ENCODE measurements around the gene YRDC.
"Not testable (repeated sequence)": the region's sequence is repeated elsewhere in the genome, so short reads cannot be mapped to it uniquely, and the experiment has no call there.

The YRDC gene

GRCh38 chr1:37771440-37771839 is 36.6 kb downstream of the YRDC start:
- DNase-seq (ENCODE audit: low read depth, low spot score) = not testable (repeated sequence)

GRCh38 chr1:37767488-37767887 is 40.5 kb downstream of the YRDC start:
- DNase-seq (ENCODE audit: low read depth, low spot score) = no peak

- DNase-seq (ENCODE audit: low read depth, low spot score) = no peak
Measured at GRCh38 chr1:37765916-37766664, 41.9 kb downstream of the YRDC start.

- DNase-seq (ENCODE audit: low read depth, low spot score) = no peak
Measured at GRCh38 chr1:37764888-37765441, 43.0 kb downstream of the YRDC start, which contains the start of gene EPHA10. Gene EPHA10, minus strand, starts transcription at chr1:37765120. Its CDS starts 54 bp downstream, at chr1:37765066.

- no peak for DNase-seq (ENCODE audit: low read depth, low spot score)
Measured at GRCh38 chr1:37764414-37764825, 43.6 kb downstream of the YRDC start.

GRCh38 chr1:37763791-37764413 is 44.1 kb downstream of the YRDC start:
- no peak for DNase-seq (ENCODE audit: low read depth, low spot score)

- no peak for DNase-seq (ENCODE audit: low read depth, low spot score)
Measured at GRCh38 chr1:37762516-37762915, 45.5 kb downstream of the YRDC start.

- no peak for DNase-seq (ENCODE audit: low read depth, low spot score)
Measured at GRCh38 chr1:37761416-37762095, 46.5 kb downstream of the YRDC start.

- no peak for DNase-seq (ENCODE audit: low read depth, low spot score)
Measured at GRCh38 chr1:37759451-37759850, 48.6 kb downstream of the YRDC start.

GRCh38 chr1:37755951-37756560 is 52.0 kb downstream of the YRDC start:
- no peak for DNase-seq (ENCODE audit: low read depth, low spot score)

- no peak for DNase-seq (ENCODE audit: low read depth, low spot score)
Measured at GRCh38 chr1:37755290-37755689, 52.7 kb downstream of the YRDC start.

- no peak for DNase-seq (ENCODE audit: low read depth, low spot score)
Measured at GRCh38 chr1:37753473-37754321, 54.3 kb downstream of the YRDC start.
